Stimulated activated naive CD4-positive, alpha-beta T cell treated with Interleukin-2 at 50 U/mL for 16 hours (primary cell): ENCODE results near the gene NDUFAF8.
"Not testable (repeated sequence)": the region's sequence is repeated elsewhere in the genome, so short reads cannot be mapped to it uniquely, and the experiment has no call there.

Experiments
- DNase-seq: peaks from one replicate; lab custom pipeline; 2025; lab: John Stamatoyannopoulos, UW

Gene NDUFAF8

GRCh38 chr17:81223762-81224130, 15.4 kb upstream of the NDUFAF8 start:
- no peak for DNase-seq

- DNase-seq, result not testable (repeated sequence)
Measured at GRCh38 chr17:81227630-81228029, 11.5 kb upstream of the NDUFAF8 start.

GRCh38 chr17:81228420-81228819, 10.7 kb upstream of the NDUFAF8 start:
- DNase-seq, result no peak

GRCh38 chr17:81228834-81229665, 10.1 kb upstream of the NDUFAF8 start:
- no peak for DNase-seq

- DNase-seq, result no peak
Measured at GRCh38 chr17:81229666-81229920, 9.5 kb upstream of the NDUFAF8 start.

GRCh38 chr17:81230043-81230820, 8.9 kb upstream of the NDUFAF8 start:
- DNase-seq, result no peak

GRCh38 chr17:81231121-81231645, 7.9 kb upstream of the NDUFAF8 start:
- DNase-seq, result no peak

GRCh38 chr17:81231766-81232581, 7.1 kb upstream of the NDUFAF8 start:
- no peak for DNase-seq

- DNase-seq, result no peak
Measured at GRCh38 chr17:81232616-81233241, 6.4 kb upstream of the NDUFAF8 start.

GRCh38 chr17:81233316-81233715, 5.8 kb upstream of the NDUFAF8 start:
- DNase-seq, result no peak

- no peak for DNase-seq
Measured at GRCh38 chr17:81233811-81234505, 5.2 kb upstream of the NDUFAF8 start.

GRCh38 chr17:81234506-81234855, 4.6 kb upstream of the NDUFAF8 start:
- DNase-seq, result no peak

- no peak for DNase-seq
Measured at GRCh38 chr17:81234940-81235821, 3.9 kb upstream of the NDUFAF8 start.

GRCh38 chr17:81235822-81236740, 3.0 kb upstream of the NDUFAF8 start:
- no peak for DNase-seq

- no peak for DNase-seq
Measured at GRCh38 chr17:81236784-81237183, 2.3 kb upstream of the NDUFAF8 start.

- no peak for DNase-seq
Measured at GRCh38 chr17:81237591-81238489, 1.3 kb upstream of the NDUFAF8 start.

GRCh38 chr17:81238490-81238814, 666 bp upstream of the NDUFAF8 start:
- no peak for DNase-seq
